SIG-M5 treated with dmso at 0.1 percent for 504 hours (cell line): ENCODE measurements around the gene SLC38A7.
"Not testable (repeated sequence)": the region's sequence is repeated elsewhere in the genome, so short reads cannot be mapped to it uniquely, and the experiment has no call there.

ENCODE experiments used
- DNase-seq: peaks from one replicate; lab custom pipeline; 2025; ENCODE audit not compliant: unreplicated experiment; lab: John Stamatoyannopoulos, UW

Gene SLC38A7, protein sequence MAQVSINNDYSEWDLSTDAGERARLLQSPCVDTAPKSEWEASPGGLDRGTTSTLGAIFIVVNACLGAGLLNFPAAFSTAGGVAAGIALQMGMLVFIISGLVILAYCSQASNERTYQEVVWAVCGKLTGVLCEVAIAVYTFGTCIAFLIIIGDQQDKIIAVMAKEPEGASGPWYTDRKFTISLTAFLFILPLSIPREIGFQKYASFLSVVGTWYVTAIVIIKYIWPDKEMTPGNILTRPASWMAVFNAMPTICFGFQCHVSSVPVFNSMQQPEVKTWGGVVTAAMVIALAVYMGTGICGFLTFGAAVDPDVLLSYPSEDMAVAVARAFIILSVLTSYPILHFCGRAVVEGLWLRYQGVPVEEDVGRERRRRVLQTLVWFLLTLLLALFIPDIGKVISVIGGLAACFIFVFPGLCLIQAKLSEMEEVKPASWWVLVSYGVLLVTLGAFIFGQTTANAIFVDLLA

GRCh38 chr16:58684354-58685083 lies at the start of gene SLC38A7:
SLC38A7 (minus strand) TSS chr16:58684770; CDS start chr16:58680126, 4,644 bp downstream.
- peak; percentile 39 for DNase-seq

DNA sequence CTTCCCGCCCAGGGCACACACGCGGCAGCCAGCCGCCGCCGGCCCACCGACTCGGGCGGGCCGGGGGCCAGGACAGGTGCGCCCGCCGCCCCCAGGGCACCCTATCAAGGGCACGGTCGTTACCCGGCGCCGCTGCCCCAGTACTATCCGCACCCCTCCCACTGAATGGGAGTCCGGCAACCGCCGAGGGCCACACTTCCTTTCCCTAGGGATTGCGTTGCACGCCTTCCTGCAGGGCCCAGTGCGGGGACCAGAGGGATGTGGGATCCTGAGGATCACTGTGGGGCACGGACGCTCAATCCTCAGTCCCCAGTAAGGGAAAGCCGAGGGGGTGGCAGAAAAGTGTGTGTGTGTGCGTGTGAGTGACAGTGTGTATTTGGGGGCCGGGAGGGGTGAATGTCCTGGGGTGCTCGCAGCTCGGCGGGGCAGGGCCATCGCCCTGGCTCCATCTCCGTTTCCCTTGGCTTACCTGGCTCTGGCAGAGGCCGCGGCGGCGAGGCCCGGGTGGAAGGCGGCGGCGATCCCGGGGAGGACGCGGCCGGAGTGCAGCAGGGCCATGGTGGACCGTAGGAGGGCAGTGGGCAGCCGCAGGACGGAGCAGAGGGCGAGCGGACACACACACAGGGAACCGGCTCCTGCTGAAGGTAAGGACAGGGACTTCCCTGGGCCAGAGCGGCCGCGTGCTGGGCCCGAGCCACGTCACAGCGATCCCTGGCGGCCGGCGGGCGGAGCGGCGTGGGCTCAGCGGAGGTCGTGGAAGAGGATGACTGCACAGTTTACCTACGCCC lies 49.3 kb upstream of the SLC38A7 start, which contains the start of gene GOT2:
Gene GOT2 (minus strand): TSS at position 646 of the 788 bp plus-strand sequence. CDS start 88 bp downstream, at position 558.
- DNase-seq, result peak; percentile 69

GRCh38 chr16:58733248-58733670 lies 48.7 kb upstream of the SLC38A7 start:
- DNase-seq, result peak; percentile 49

DNA sequence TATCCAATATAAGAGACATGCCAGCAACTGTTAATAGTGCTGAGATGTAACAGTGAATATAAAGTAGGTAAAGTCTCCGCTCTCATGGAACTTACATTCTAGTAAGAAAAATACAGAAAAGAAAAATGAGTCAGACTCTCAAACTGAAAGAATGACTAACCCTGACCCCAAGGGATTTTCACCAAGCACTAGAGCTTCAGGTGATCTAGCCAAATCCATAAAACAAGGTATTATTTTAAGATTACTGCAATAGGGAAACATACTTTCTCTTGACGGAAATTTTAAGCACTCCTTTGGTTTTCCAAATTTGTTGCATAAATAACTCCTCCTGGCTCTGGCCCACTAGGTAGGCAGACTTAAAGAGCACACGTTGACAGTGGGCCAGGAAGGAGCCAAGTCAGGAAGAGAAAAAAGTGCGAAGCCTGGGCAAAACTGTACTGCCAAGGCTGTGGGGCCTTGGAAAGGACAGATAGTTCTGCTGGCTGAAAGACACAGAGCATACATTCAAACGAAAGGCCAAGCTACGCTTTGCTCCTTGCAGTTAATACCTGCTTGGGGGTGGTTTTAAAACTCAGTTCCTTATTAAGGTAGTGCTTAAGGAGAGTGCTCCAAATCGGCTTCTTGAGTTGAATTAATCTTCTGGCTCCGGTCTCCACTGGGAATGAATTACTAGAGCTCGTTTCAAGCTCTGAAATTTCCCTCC lies 48.1 kb upstream of the SLC38A7 start:
- no peak for DNase-seq

DNA sequence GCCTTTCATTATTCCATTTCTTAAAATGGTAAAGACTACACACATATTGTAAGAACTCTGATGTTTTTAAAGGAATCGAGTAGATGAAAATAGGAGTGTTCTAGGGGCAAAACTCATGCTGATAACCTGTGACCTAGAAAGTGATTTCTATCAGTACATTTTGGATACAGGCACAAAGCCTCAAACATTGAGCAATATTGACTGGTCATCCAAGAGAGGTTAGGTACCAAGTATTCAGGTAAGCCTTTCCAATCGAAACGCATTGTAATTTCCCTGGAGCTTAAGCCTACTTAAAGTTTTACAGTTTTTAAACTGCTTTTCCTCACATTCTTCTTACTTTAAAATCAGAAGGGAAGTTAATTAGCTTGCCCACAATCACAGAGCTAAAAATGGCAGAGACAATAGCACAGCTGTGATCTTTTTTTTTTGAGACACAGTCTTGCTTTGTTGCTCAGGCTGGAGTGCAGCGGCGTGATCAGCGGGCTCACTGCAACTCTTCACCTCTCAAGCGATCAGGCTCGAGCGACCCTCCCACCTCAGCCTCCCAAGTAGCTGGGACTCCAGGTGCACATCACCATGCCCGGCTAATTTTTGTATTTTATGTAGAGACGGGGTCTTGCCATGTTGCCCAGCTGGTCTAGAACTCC lies 46.3 kb upstream of the SLC38A7 start:
- DNase-seq, result no peak

DNA sequence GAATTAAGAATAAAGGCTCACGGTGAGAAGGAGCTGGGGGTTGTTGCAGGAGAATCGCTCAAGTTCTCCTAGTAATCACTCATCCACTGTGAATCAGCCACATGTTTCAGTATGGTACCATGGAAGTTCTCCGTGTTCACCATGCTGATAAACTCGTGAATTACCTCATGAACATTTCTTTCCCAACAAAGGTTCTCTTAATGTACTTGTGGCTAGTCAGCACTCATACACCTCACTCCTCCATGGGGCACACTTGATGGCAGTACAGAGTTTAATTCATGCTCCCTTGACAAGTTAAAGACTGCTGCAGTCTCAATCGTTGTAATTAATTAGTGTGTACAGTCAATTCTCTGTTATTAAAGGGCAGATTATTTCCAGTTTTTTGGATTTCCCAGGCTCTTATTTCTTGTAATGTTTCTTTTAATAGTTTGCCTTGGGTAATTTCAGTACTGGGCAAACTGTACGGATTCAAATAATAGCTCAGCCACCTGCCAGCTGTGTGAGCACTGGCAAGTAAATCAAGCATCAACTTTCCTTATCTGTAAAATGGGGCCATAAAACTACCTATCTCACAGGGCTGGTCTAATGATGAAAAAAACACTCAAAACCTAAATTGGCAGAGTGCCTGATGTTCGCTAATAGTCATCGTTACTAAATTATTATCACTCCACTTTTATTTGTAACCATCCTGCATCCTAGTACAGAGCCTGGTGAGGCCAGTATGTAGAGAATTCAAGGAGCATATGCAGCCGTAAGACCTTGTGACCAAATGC lies 43.4 kb upstream of the SLC38A7 start:
- no peak for DNase-seq

DNA sequence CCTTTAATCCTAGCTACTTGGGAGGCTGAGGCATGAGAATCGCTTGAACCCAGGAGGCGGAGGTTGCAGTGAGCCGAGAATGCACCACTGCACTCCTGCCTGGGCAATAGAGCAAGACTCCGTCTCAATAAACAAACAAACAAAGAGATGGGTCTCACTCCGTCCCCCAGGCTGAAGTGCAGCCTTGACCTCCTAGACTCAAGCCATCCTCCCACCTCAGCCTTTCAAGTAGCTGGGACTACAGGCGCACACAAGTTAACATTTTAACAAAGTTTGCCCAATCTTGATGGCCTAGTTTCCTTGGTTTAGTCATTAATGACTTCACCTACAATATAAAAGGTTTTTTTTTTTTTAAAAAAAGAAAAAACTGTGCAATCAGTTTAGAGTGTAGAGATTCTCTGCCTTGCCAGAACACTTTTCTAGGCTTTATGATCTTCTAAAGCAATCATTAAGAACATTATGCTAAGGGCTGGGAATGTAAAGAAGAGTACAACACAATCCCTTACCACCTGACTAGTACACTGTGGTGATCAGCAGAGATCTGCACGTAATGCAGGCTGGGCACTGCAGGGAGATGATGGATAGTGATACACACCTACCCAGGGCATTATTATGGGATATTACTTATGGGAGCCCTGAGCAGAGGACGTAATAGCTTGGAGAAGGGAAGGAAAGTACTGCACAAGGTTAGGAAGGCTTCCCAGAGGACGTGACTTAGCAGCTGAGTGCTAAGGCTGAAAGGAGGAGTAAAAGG lies 42.6 kb upstream of the SLC38A7 start:
- no peak for DNase-seq

- no peak for DNase-seq
Observed at GRCh38 chr16:58723109-58723508, 38.5 kb upstream of the SLC38A7 start.

DNA sequence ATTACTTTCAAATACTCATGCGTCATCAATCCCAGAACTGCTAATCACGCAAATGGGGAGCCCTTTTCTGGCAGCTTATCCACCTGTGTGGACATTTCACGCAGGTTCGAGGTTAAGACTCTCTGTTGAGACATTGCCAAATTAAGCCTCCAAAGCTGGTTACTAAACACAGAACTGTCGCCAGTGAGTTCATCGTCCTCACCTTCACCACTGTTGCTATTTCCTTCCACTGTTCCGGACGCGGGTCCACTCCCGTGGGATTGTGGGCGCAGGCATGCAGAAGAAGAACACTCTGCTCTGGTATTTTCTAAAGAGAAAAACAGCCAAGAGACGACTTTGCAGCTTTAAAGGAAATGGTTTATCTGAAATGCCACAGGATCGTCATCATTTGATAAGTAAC lies 33.4 kb upstream of the SLC38A7 start:
- DNase-seq, result no peak

DNA sequence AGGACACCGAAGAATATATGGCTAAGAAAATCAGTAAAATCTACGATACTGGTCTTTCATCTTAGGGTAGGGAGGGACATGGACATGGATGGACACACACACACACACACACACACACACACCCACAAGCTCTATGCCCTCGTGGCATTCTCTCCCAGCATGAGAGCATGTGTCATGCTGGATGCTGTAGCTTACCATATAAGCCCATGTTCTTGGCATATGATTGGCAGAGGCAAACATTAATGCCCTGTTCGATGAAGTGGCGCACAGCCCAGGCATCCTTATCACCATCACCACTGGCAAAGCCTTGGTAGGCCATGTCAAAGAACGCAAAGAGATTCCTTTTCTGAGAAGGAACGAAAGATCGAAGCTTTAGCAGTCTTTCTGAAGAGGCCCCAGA lies 31.9 kb upstream of the SLC38A7 start:
- DNase-seq, result no peak

DNA sequence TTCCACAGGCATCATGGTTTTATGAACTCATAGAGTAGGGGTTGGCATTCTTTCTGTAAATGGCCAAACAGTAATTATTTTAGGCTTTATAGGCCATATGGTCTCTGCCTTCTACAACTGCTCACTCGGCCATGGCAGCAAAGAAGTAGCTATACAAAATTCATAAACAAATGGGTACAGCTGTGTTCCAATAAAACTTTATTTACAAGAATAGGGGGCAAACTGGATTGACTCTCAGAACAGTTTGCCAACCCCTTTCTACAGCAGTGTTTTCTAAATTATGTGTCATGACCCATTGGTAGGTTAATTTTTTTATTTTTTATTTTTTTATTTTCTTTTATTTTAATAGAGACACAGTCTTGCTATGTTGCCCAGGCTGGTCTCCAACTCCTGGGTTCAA lies 29.2 kb upstream of the SLC38A7 start:
- DNase-seq, result no peak

GRCh38 chr16:58709333-58709732 lies 24.8 kb upstream of the SLC38A7 start:
- no peak for DNase-seq

DNA sequence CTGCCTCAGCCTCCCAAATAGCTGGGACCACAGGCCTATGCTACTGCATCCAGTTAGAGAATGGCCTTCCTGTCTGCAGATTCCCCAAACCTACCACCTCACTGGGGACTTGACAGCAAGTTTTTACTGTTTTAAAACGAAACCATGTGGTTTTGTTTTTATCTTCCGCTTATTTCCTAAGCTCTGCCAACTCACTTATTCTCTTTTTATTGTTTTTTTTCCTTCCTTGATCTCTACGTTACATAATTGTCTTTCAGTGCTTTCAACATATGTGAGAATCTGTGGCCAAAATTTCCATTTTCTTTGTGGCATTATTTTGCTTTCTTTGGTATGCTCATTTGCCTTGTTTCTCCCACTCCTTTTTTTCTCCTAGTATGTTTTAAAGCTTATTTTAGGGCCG lies 14.6 kb upstream of the SLC38A7 start:
- DNase-seq, result peak; percentile 88

- DNase-seq, result no peak
Observed at GRCh38 chr16:58695368-58695767, 10.8 kb upstream of the SLC38A7 start.

DNA sequence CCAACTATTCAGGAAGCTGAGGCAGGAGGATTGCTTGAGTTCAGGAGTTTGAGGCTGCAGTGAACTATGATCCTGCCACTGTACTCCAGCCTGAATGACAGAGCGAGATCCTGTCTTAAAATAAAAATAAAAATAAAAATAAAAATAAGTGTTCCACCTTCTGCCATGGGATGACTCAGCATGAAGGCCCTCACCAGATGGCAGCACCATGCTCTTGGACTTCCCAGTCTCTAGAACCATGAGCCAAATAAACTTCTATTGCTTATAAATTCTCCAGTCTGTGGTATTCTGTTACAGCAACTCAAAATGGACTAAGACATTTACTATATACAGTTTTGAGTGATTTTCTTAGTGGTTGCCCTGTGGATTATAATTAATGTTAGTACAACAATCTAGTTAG lies 7.9 kb upstream of the SLC38A7 start:
- DNase-seq, result no peak

- DNase-seq, result not testable (repeated sequence)
Observed at GRCh38 chr16:58686985-58687706, 2.6 kb upstream of the SLC38A7 start.

DNA sequence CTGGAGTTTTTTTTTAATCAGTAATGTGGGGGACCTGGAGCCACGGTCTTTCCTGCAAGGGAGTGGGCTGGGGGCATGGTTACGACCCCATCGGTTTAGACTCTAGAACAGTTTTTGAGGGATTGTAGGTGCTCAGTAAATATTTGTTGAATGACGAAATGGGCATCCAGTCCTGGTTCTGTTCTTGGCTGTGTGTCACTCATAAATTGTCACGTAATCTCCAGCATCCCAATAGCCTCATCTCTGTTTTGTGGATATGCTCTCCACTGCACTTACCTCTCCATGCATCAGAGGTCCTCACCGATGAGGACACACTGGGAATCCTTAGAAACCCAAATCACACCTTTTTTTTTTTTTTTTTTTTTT lies 497 bp upstream of the SLC38A7 start:
- no peak for DNase-seq

GRCh38 chr16:58684001-58684353 lies 593 bp downstream of the SLC38A7 start:
- peak; percentile 24 for DNase-seq
